ENCODE data around the gene STPG4.
A peak's percentile ranks its signal among the peaks of the same experiment; 100 is the strongest.

Gene STPG4

GRCh38 chr2:47198985-47199451, 43.9 kb upstream of the STPG4 start:
- TF ChIP-seq ISL1 (CRISPR knock-in tag; IDR thresholded peaks at IDR 0.05), result peak; percentile 18
- TF ChIP-seq SNAI2 (CRISPR knock-in tag; IDR thresholded peaks at IDR 0.05), result 0 out of 2 replicates have a peak, but pooled peaks have one; percentile 56
- TF ChIP-seq TOX (CRISPR knock-in tag; IDR thresholded peaks at IDR 0.05; ENCODE audit: borderline replicate concordance), result no peak
- ATAC-seq, result peak; percentile 71

GRCh38 chr2:47196499-47196898, 41.4 kb upstream of the STPG4 start:
- TF ChIP-seq ISL1 (CRISPR knock-in tag; IDR thresholded peaks at IDR 0.05), result no peak
- TF ChIP-seq SNAI2 (CRISPR knock-in tag; IDR thresholded peaks at IDR 0.05), result no peak
- TF ChIP-seq CSRNP3 (CRISPR knock-in tag; IDR thresholded peaks at IDR 0.05), result no peak
- TF ChIP-seq CSDC2 (CRISPR knock-in tag; IDR thresholded peaks at IDR 0.05), result no peak
- no peak for TF ChIP-seq ZNF70 (CRISPR knock-in tag; IDR thresholded peaks at IDR 0.05)
- no peak for TF ChIP-seq ARNTL (CRISPR knock-in tag; IDR thresholded peaks at IDR 0.05; ENCODE audit: borderline replicate concordance, low read depth)
- ATAC-seq, result no peak

- TF ChIP-seq ARNTL (CRISPR knock-in tag; IDR thresholded peaks at IDR 0.05; ENCODE audit: borderline replicate concordance, low read depth), result no peak
- TF ChIP-seq ZC3H10 (CRISPR knock-in tag; IDR thresholded peaks at IDR 0.05), result no peak
- no peak for TF ChIP-seq CSDC2 (CRISPR knock-in tag; IDR thresholded peaks at IDR 0.05)
- no peak for TF ChIP-seq GLIS3 (CRISPR knock-in tag; IDR thresholded peaks at IDR 0.05)
- no peak for ATAC-seq
These were observed 40.9 kb upstream of the STPG4 start for GRCh38 chr2:47196046-47196445.

- no peak for ATAC-seq
- TF ChIP-seq ZNF8 (CRISPR knock-in tag; IDR thresholded peaks at IDR 0.05) (no peak), ISL1 (CRISPR knock-in tag; IDR thresholded peaks at IDR 0.05) (peak; percentile 25; the same call in 1 of the 2 replicates)
These were observed 40.0 kb upstream of the STPG4 start for GRCh38 chr2:47195148-47195547.

GRCh38 chr2:47194410-47194809, 39.3 kb upstream of the STPG4 start:
- TF ChIP-seq POU6F1 (CRISPR knock-in tag; IDR thresholded peaks at IDR 0.05; ENCODE audit: borderline replicate concordance, low read depth), result no peak
- TF ChIP-seq ZNF565 (CRISPR knock-in tag; conservative IDR thresholded peaks at IDR 0.05; ENCODE audit: low read depth), result no peak
- TF ChIP-seq PATZ1 (CRISPR knock-in tag; IDR thresholded peaks at IDR 0.05; ENCODE audit: borderline replicate concordance), result no peak
- TF ChIP-seq TSHZ2 (CRISPR knock-in tag; IDR thresholded peaks at IDR 0.05), result no peak
- TF ChIP-seq ZC3H10 (CRISPR knock-in tag; IDR thresholded peaks at IDR 0.05), result no peak
- no peak for TF ChIP-seq ZFP30 (CRISPR knock-in tag; IDR thresholded peaks at IDR 0.05)
- TF ChIP-seq SNAI2 (CRISPR knock-in tag; IDR thresholded peaks at IDR 0.05), result no peak
- TF ChIP-seq CSDC2 (CRISPR knock-in tag; IDR thresholded peaks at IDR 0.05), result no peak
- ATAC-seq, result no peak

GRCh38 chr2:47193607-47194006, 38.5 kb upstream of the STPG4 start:
- no peak for TF ChIP-seq ZNF8 (CRISPR knock-in tag; IDR thresholded peaks at IDR 0.05)
- no peak for TF ChIP-seq ZNF565 (CRISPR knock-in tag; conservative IDR thresholded peaks at IDR 0.05; ENCODE audit: low read depth)
- TF ChIP-seq TOX (CRISPR knock-in tag; IDR thresholded peaks at IDR 0.05; ENCODE audit: borderline replicate concordance), result no peak
- TF ChIP-seq TCF4 (CRISPR knock-in tag; IDR thresholded peaks at IDR 0.05; ENCODE audit: borderline replicate concordance), result no peak
- no peak for TF ChIP-seq PATZ1 (CRISPR knock-in tag; IDR thresholded peaks at IDR 0.05; ENCODE audit: borderline replicate concordance)
- TF ChIP-seq GLIS3 (CRISPR knock-in tag; IDR thresholded peaks at IDR 0.05), result no peak
- TF ChIP-seq ZFP3 (CRISPR knock-in tag; IDR thresholded peaks at IDR 0.05), result no peak
- no peak for TF ChIP-seq ARNTL (CRISPR knock-in tag; IDR thresholded peaks at IDR 0.05; ENCODE audit: borderline replicate concordance, low read depth)
- TF ChIP-seq ZNF70 (CRISPR knock-in tag; IDR thresholded peaks at IDR 0.05), result no peak
- no peak for TF ChIP-seq OSR1 (CRISPR knock-in tag; IDR thresholded peaks at IDR 0.05)
- ATAC-seq, result no peak
